ENCODE data around the gene CCL13.

Gene CCL13

GRCh38 chr17:34370997-34371395, 14.7 kb downstream of the CCL13 start:
- TF ChIP-seq, protein P1, sequence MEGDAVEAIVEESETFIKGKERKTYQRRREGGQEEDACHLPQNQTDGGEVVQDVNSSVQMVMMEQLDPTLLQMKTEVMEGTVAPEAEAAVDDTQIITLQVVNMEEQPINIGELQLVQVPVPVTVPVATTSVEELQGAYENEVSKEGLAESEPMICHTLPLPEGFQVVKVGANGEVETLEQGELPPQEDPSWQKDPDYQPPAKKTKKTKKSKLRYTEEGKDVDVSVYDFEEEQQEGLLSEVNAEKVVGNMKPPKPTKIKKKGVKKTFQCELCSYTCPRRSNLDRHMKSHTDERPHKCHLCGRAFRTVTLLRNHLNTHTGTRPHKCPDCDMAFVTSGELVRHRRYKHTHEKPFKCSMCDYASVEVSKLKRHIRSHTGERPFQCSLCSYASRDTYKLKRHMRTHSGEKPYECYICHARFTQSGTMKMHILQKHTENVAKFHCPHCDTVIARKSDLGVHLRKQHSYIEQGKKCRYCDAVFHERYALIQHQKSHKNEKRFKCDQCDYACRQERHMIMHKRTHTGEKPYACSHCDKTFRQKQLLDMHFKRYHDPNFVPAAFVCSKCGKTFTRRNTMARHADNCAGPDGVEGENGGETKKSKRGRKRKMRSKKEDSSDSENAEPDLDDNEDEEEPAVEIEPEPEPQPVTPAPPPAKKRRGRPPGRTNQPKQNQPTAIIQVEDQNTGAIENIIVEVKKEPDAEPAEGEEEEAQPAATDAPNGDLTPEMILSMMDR (IDR thresholded peaks at IDR 0.05; ENCODE audit: low read depth, low read length, missing control alignments): no peak
- DNase-seq (ENCODE audit: low read depth): no peak
- H3K4me3 ChIP-seq (ENCODE audit: low read depth, low read length): no peak overlapping the region

DNA sequence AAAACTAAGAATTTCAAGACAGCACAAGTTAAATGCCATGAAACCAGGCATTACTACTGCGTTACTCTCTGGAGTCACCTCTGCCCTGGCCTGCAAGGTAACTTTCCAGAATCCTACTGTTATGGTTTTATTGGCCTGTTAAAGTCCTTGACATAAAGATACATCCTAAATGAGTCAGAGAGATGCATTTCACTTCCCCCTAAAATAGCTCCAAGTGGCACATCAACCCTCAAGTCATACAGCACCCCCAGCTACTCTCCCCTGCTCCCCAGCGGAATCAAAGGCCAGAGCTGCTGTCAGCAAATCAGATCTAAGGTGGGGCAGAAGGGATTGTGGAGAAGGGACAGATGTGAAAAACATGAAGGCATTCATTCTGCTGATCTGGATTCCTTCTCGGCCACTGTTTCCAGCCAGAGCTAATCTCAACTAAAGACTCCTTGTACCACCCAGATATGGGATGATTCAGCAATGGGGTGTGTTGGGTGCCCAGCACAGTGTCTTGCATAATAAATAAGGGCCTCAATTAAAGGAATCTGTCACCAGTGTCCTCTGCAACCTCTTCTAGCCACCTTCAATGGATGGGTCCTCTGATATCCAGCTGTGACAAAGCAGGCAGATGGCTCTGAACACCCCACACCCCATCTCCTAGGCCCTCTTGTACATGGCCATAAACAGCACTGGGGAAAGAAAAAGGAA, 15.3 kb downstream of the CCL13 start:
- DNase-seq (ENCODE audit: low read depth): no peak
- TF ChIP-seq, protein P1 (IDR thresholded peaks at IDR 0.05; ENCODE audit: low read depth, low read length, missing control alignments): no peak
- H3K4me3 ChIP-seq (ENCODE audit: low read depth, low read length): no peak overlapping the region

- TF ChIP-seq, protein P1 (IDR thresholded peaks at IDR 0.05; ENCODE audit: low read depth, low read length, missing control alignments): no peak
- no peak for DNase-seq (ENCODE audit: low read depth)
- H3K4me3 ChIP-seq (ENCODE audit: low read depth, low read length): no peak overlapping the region
These were observed 18.2 kb downstream of the CCL13 start for GRCh38 chr17:34374457-34374856.

- DNase-seq (ENCODE audit: low read depth): no peak
- TF ChIP-seq, protein P1 (IDR thresholded peaks at IDR 0.05; ENCODE audit: low read depth, low read length, missing control alignments): no peak
These were observed 19.2 kb downstream of the CCL13 start for GRCh38 chr17:34375426-34375997.

DNA sequence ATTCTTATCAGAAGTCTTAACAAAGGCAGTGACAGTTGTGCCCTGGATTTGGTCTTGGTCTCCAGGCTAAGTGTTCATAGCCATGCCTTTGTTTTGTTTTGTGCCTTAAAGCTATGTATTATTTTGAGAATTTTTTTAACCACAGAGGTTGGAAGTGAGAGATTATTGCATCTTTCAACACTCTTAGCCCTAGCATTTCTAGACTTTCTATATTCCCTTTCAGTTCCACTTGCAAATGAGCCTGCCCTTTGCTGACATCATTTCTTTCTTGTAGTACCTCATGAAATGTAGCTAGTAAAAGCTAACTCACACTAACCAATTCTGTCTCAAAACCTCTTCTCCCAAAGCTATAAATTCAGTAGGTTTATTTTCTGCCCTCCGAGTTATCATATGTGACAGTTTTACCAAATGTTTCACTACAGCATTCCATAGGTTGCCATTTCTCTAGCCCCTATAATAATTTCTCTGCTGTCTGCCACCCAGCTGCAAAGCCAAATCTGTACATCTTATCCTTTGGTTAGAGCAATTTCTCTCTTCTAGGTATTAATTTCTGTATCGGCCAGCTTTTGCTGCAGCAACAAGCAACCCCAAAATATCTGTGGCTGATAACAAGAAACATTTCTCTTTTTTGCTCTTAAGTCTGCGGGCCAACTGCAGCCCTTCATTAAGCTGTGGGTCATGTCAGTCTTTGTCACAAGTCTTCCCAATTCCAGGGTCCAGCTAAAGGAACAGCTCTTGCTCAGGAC, 21.0 kb downstream of the CCL13 start:
- H3K4me3 ChIP-seq (ENCODE audit: low read depth, low read length): no peak overlapping the region
- DNase-seq (ENCODE audit: low read depth): peak; percentile 59

More at GRCh38 chr17:34375426-34375997, 19.2 kb downstream of the CCL13 start:
- no peak overlapping the region for H3K4me3 ChIP-seq (ENCODE audit: low read depth, low read length)

DNA sequence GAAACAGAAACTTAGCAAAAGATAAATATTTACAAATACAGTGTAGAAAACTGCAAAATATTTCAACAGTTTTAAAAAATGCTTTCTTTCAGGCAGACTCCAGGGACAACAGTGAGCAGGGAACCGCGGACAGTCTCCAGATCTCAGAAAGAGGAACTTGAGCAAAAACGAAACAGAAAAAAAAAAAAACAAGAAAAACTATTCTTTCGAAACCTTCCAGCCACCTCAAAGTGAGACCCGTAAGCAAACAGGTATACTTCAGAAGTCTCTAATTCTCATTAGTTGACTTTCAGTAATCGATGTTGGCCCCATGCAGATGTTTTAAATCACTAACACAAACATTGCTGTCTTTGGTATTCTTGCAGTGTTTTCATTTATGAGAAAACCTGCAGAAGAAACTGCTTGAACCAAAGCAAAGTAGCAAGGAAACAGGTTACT, 22.4 kb downstream of the CCL13 start:
- no peak overlapping the region for H3K4me3 ChIP-seq (ENCODE audit: low read depth, low read length)
- peak; percentile 76 for DNase-seq (ENCODE audit: low read depth)
- TF ChIP-seq, protein P1 (IDR thresholded peaks at IDR 0.05; ENCODE audit: low read depth, low read length, missing control alignments): peak; percentile 19

More for the DNA sequence above, 21.0 kb downstream of the CCL13 start:
- TF ChIP-seq, protein P1 (IDR thresholded peaks at IDR 0.05; ENCODE audit: low read depth, low read length, missing control alignments): no peak

All from GM12864 (cell line).